Anterior cingulate cortex (tissue), 58 donors: ENCODE results near the gene ZNF416.

Experiments used
- DNase-seq, 58 donors: peaks; one replicate each; lab custom pipeline; 2025; lab: John Stamatoyannopoulos, UW

ZNF416 gene

DNA sequence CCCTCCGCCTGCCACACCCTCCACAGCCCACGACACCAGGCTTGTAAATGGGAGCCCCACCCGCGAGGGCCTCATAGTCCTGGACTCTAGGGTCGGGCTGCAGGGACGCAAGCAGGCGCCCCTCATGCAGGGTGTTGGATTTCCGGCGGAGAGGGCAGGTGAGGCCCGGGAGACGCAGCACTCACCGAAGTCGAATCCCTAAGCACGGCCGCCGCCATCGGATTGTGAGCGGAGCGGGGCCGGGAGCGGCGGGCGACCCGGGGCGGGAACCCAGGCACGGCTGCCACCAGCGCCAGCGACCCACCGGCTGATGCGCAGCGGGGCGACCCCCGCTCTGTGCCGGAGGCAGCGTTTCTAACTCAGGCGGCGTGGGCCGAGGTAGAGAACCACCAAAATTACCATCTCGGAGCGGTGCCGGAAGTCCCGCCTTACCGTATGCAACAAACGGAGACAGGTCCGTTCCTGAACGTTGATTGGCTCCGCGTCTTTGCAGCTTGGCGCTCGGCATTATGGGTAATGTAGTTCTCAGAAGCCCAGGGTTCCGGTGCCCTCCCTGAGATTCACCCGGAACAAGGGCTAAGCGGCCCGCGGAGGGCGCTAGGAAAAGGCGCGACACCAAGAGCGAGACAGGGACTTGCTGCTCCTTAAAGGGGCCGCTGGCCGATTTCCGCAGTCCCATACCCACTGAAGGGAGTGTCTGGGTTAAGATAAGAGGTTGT, at the start of gene ZNF416:
Gene ZNF416, minus strand, starts transcription at position 425 of the 719 bp plus-strand sequence. Its CDS starts 207 bp downstream, at position 218.
- peak; percentile 72 to 99 (median 94) for DNase-seq

GRCh38 chr19:57623091-57623490, 44.4 kb upstream of the ZNF416 start:
- DNase-seq: no peak

- DNase-seq: no peak
These were observed 42.1 kb upstream of the ZNF416 start for GRCh38 chr19:57620673-57621348.

DNA sequence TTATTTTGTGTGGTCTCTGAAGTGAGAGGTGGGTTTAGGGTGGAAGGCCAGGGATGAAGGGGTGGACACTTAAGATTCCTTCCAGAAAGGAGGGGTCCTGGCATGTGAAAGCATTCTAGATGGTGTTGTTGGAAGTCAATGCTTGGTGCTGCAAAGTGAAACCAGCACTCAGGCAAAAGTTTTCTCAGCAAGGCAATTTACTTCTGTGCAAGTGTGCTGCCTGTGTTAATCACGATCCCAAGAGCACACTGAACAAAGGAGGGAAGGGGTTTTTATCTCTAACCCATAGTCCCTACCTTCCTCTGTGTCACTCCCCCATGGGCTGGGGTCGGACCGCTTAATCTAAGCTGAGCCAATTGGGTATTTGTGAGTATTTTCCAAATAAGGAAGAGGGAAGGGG, 36.6 kb upstream of the ZNF416 start:
- no peak for DNase-seq

- peak; percentile 8 to 94 (median 79) for DNase-seq
These were observed 35.4 kb upstream of the ZNF416 start, which contains the start of gene ZNF134 for GRCh38 chr19:57613941-57614743. ZNF134 (plus strand) TSS chr19:57614242; CDS start chr19:57619469, 5,227 bp downstream.

DNA sequence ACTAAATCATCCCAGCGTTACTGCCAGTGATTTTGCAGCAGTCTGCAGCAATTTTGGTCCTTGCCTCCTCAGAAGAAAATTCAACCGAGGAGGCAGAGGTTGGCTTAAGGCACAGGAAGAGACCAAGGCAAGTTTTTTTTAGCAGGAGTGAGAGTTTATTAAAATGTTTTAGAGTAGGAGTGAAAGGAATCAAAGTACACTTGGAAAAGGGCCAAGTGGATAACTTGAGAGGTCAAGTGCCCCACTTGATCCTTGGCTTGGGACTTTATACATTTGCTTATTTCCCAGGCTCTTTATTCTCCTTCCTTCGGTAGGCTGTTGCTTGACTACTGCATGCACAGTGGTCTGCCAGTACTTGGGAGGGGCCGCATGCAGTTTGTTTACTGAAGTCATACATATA, 32.4 kb upstream of the ZNF416 start:
- no peak for DNase-seq

DNA sequence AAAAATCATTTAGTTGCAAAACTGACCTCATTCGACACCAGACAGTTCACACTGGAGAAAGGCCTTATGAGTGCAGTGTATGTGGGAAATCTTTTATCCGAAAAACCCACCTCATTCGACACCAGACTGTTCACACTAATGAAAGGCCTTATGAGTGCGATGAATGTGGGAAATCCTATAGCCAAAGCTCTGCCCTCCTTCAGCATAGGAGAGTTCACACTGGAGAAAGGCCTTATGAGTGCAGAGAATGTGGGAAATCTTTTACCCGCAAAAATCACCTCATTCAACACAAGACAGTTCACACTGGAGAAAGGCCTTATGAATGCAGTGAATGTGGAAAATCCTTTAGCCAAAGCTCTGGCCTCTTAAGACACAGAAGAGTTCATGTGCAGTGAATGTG, 28.2 kb upstream of the ZNF416 start:
- no peak for DNase-seq

DNA sequence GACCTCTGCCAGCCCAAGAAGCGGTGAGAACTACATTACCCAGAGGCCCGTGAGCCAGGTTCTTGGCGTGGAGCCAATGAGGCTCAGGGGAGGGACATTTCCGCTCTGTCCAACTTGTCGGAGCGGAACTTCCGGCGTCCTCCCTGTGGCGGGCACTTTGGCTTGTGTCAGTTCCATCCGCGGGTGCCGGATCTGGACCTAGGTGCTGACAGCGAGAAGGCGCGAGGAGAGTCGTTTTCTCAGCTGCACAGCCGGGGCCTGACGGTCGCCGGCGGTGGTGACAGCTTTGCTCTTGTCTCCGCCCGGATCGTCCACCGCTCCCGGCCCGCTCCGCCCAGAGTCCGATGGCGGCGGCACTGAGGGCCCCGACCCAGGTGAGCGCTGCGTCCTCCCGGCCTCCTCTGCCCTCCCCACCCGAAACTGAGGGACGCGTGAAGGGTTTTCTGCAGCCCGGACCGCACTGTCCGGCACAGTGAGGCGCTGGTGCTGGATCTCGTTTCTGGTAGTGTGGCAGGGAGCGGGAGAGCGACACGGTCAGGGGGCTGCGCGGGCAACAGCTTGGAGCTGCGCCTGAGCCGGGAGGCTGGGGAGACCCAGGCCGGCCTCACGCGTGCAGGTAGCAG, 21.2 kb upstream of the ZNF416 start, which contains the start of gene ZNF530:
Gene ZNF530, plus strand, starts transcription at position 125 of the 623 bp plus-strand sequence. CDS start 4,461 bp downstream, outside the sequence.
- DNase-seq: peak; percentile 37 to 97 (median 87)

GRCh38 chr19:57599377-57599760, 20.7 kb upstream of the ZNF416 start:
- no peak for DNase-seq

DNA sequence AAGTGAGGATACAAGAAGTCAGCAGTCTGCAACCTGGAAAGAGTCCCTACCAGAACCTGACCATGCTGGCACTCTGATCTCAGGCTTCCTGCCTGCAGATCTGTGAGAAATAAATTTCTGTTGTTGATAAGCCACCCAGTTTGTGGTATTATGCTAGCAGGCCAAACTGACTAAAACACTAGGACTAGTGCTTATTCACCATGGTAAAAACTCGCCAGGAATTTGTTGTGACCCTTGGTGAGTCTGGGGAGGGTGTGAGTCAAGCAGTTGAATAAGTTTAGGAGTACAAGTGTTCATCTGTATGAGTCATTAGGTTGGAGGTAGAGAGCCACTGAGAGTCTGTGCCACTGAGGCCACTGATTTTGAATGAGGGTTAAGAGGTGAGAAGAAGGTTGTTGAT, 8.8 kb upstream of the ZNF416 start:
- no peak for DNase-seq

DNA sequence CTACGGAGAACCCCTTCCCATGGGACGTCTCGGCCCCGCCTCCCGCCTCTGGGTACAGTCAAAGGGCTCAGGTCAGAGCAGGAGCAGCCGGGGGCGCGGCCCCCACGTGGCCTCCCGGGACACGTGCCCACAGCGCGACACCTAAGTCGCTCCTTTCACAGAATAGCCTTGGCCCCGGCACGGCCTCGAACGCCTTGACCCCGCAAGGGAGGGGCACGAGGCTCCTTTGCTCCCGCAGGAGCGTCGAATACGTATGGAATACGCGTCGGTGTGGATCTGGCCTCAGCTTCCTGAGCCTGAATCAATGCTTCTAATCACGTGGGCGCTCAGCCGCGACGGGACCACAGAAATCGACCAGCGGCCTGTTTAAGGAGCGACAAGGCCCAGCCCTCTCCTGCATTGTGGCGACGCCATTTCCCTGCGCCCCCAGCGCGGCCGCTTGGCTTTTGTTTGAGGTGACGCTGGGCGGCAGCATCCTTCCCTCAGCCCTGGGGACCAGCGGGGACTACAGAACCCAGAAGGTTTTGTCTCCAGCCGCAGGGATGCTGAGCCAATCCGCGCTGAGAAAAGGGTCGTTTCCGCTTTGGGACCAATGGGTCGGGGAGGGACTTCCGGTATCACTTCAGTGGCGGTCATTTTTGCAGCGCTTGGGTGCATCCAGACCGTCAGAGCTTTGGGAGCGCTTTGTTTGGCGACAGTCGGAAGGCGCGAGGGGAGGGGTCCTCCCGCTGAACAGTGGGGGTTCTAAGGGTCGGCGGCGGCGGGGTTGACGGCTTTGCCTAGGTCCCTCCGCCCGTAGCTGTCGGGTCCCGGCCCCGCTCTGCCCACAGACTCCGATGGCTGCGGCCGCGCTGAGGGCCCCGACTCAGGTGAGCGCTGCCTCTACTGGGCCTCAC, 5.1 kb upstream of the ZNF416 start, which contains the start of gene ZIK1:
Gene ZIK1, plus strand, starts transcription at position 625 of the 896 bp plus-strand sequence. Its CDS starts 212 bp downstream, at position 837.
- peak; percentile 57 to 98 (median 91) for DNase-seq

DNA sequence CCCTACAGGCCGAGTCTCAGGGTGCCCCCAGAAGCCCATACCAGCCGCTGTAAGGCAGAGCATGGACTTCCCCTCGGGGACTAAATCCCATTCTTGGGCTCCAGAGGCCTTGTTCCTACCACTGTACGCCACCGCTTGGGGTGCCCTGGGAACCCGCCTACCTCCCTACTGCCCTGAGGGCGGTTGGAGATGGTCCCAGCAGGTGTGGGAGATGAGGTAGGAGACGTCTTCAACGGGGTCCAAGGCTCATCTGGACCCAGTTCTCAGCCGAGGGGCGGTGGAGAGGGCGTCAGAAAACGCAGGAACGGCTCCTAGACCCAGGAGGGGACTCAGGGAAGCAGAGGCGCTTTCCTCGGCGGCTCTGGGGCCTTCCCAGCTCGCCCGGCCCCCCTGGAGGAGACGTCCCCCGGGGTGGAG, 4.4 kb upstream of the ZNF416 start:
- DNase-seq: peak in 1 of 58 donors; percentile 32

- DNase-seq: no peak
These were observed 2.0 kb downstream of the ZNF416 start for GRCh38 chr19:57576661-57577060.

DNA sequence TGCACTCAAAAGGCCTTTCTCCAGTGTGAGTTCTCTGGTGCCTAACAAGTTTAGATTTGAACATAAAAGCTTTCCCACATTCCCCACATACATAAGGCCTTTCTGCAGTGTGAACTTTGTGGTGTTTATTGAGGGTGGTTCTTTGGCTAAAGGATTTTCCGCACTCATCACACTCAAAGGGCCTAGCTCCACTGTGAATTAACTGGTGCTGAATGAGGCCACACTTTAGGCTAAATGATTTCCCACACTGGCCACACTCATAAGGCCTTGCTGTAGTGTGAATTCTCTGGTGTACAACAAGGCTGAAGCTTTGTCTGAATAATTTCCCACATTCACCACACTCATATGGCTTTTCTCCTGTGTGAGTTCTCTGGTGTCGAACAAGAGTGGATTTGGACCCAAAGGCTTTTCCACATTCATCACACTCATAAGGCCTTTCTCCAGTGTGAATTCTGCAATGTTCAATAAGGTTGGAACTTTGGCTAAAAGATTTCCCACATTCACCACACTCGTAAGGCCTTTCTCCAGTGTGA, 6.2 kb downstream of the ZNF416 start:
- no peak for DNase-seq

- peak in 1 of 58 donors; percentile 18 for DNase-seq
These were observed 8.0 kb downstream of the ZNF416 start for GRCh38 chr19:57570707-57571106.

- DNase-seq: no peak
These were observed 12.1 kb downstream of the ZNF416 start for GRCh38 chr19:57566396-57567265.

- no peak for DNase-seq
These were observed 15.2 kb downstream of the ZNF416 start for GRCh38 chr19:57563547-57563946.

GRCh38 chr19:57560049-57560491, 18.6 kb downstream of the ZNF416 start:
- DNase-seq: peak in 10 of 58 donors; percentile 1 to 51 (median 33)
